Measurements from ENCODE around the gene RCOR1. TPM values are rescaled to one million over a fixed set of nuclear protein-coding genes. Genes with fewer than 3 reads are reported as not detected.
"Not testable (repeated sequence)": the region's sequence is repeated elsewhere in the genome, so short reads cannot be mapped to it uniquely, and the experiment has no call there.

RCOR1 gene
- polyA plus RNA-seq, 1 donor: 24.2 TPM

GRCh38 chr14:102571043-102571442 is 21.4 kb upstream of the RCOR1 start:
- no peak for DNase-seq

GRCh38 chr14:102571478-102572042 is 20.9 kb upstream of the RCOR1 start:
- Histone ChIP-seq H3K27me3 (ENCODE audit: control insufficient read depth, insufficient read depth, low read length) (no peaks in the 10 kb centered on the region), H3K4me3 (ENCODE audit: low read length) (no peak overlapping the region), H3K4me1 (ENCODE audit: control insufficient read depth, insufficient read depth, low read length) (peaks cover 12% of the 10 kb centered on the region), H3K9me3 (ENCODE audit: control insufficient read depth, low read depth, low read length) (no peaks in the 10 kb centered on the region), H3K27ac (ENCODE audit: low read length) (no peak overlapping the region), H3K36me3 (ENCODE audit: control insufficient read depth, insufficient read depth, low read length) (no peaks in the 10 kb centered on the region)
- 100% methylated on average over 1 of the region's 10 CpGs for WGBS (ENCODE audit: insufficient coverage, low lambda C conversion rate)
- no peak for DNase-seq

More at GRCh38 chr14:102571043-102571442, 21.4 kb upstream of the RCOR1 start:
- no peaks in the 10 kb centered on the region for H3K36me3 ChIP-seq (ENCODE audit: control insufficient read depth, insufficient read depth, low read length)
- no peaks in the 10 kb centered on the region for H3K27me3 ChIP-seq (ENCODE audit: control insufficient read depth, insufficient read depth, low read length)
- peaks cover 12% of the 10 kb centered on the region for H3K4me1 ChIP-seq (ENCODE audit: control insufficient read depth, insufficient read depth, low read length)
- no peaks in the 10 kb centered on the region for H3K9me3 ChIP-seq (ENCODE audit: control insufficient read depth, low read depth, low read length)
- no peak overlapping the region for H3K27ac ChIP-seq (ENCODE audit: low read length)
- no peak overlapping the region for H3K4me3 ChIP-seq (ENCODE audit: low read length)
- WGBS (ENCODE audit: insufficient coverage, low lambda C conversion rate): no CpG with 5 or more reads among the region's 2 CpGs

- H3K4me1 ChIP-seq (ENCODE audit: control insufficient read depth, insufficient read depth, low read length); H3K27ac ChIP-seq (ENCODE audit: low read length); H3K9me3 ChIP-seq (ENCODE audit: control insufficient read depth, low read depth, low read length); H3K4me3 ChIP-seq (ENCODE audit: low read length); H3K27me3 ChIP-seq (ENCODE audit: control insufficient read depth, insufficient read depth, low read length); DNase-seq; H3K36me3 ChIP-seq (ENCODE audit: control insufficient read depth, insufficient read depth, low read length): not testable (repeated sequence)
- WGBS (ENCODE audit: insufficient coverage, low lambda C conversion rate): no CpG with 5 or more reads among the region's 8 CpGs
Observed at GRCh38 chr14:102573161-102573560, 19.3 kb upstream of the RCOR1 start.

- no peaks in the 10 kb centered on the region for H3K27me3 ChIP-seq (ENCODE audit: control insufficient read depth, insufficient read depth, low read length)
- H3K9me3 ChIP-seq (ENCODE audit: control insufficient read depth, low read depth, low read length): no peaks in the 10 kb centered on the region
- no peak overlapping the region for H3K4me3 ChIP-seq (ENCODE audit: low read length)
- H3K36me3 ChIP-seq (ENCODE audit: control insufficient read depth, insufficient read depth, low read length): no peaks in the 10 kb centered on the region
- peaks cover 9% of the 10 kb centered on the region for H3K4me1 ChIP-seq (ENCODE audit: control insufficient read depth, insufficient read depth, low read length)
- H3K27ac ChIP-seq (ENCODE audit: low read length): no peak overlapping the region
- DNase-seq: no peak
- no CpG with 5 or more reads among the region's 8 CpGs for WGBS (ENCODE audit: insufficient coverage, low lambda C conversion rate)
Observed at GRCh38 chr14:102573591-102574046, 18.8 kb upstream of the RCOR1 start.

- Histone ChIP-seq H3K4me3 (ENCODE audit: low read length) (no peak overlapping the region), H3K27ac (ENCODE audit: low read length) (peak overlapping the region; percentile 37), H3K36me3 (ENCODE audit: control insufficient read depth, insufficient read depth, low read length) (no peaks in the 10 kb centered on the region), H3K4me1 (ENCODE audit: control insufficient read depth, insufficient read depth, low read length) (peaks cover 9% of the 10 kb centered on the region), H3K27me3 (ENCODE audit: control insufficient read depth, insufficient read depth, low read length) (no peaks in the 10 kb centered on the region), H3K9me3 (ENCODE audit: control insufficient read depth, low read depth, low read length) (no peaks in the 10 kb centered on the region)
- 73% methylated on average over 4 of the region's 20 CpGs for WGBS (ENCODE audit: insufficient coverage, low lambda C conversion rate)
- DNase-seq: peak; percentile 58 to 89
Observed at GRCh38 chr14:102574281-102575159, 17.9 kb upstream of the RCOR1 start.

GRCh38 chr14:102575160-102575845 is 17.1 kb upstream of the RCOR1 start:
- no peak overlapping the region for H3K4me3 ChIP-seq (ENCODE audit: low read length)
- H3K27ac ChIP-seq (ENCODE audit: low read length): peak overlapping the region; percentile 37
- WGBS (ENCODE audit: insufficient coverage, low lambda C conversion rate): 80% methylated on average over 1 of the region's 15 CpGs

GRCh38 chr14:102575846-102576428 is 16.5 kb upstream of the RCOR1 start:
- H3K27ac ChIP-seq (ENCODE audit: low read length); H3K4me1 ChIP-seq (ENCODE audit: control insufficient read depth, insufficient read depth, low read length); H3K4me3 ChIP-seq (ENCODE audit: low read length); H3K36me3 ChIP-seq (ENCODE audit: control insufficient read depth, insufficient read depth, low read length); DNase-seq; H3K9me3 ChIP-seq (ENCODE audit: control insufficient read depth, low read depth, low read length); H3K27me3 ChIP-seq (ENCODE audit: control insufficient read depth, insufficient read depth, low read length): not testable (repeated sequence)
- no CpG with 5 or more reads among the region's 8 CpGs for WGBS (ENCODE audit: insufficient coverage, low lambda C conversion rate)

More at GRCh38 chr14:102575160-102575845, 17.1 kb upstream of the RCOR1 start:
- H3K27me3 ChIP-seq (ENCODE audit: control insufficient read depth, insufficient read depth, low read length): no peaks in the 10 kb centered on the region
- H3K4me1 ChIP-seq (ENCODE audit: control insufficient read depth, insufficient read depth, low read length): peaks cover 9% of the 10 kb centered on the region
- no peaks in the 10 kb centered on the region for H3K36me3 ChIP-seq (ENCODE audit: control insufficient read depth, insufficient read depth, low read length)
- no peak for DNase-seq
- no peaks in the 10 kb centered on the region for H3K9me3 ChIP-seq (ENCODE audit: control insufficient read depth, low read depth, low read length)

GRCh38 chr14:102578821-102579220 is 13.6 kb upstream of the RCOR1 start:
- 100% methylated on average over 1 of the region's 7 CpGs for WGBS (ENCODE audit: insufficient coverage, low lambda C conversion rate)
- DNase-seq: no peak
- H3K27ac ChIP-seq (ENCODE audit: low read length): no peak overlapping the region
- H3K27me3 ChIP-seq (ENCODE audit: control insufficient read depth, insufficient read depth, low read length): no peaks in the 10 kb centered on the region
- no peaks in the 10 kb centered on the region for H3K36me3 ChIP-seq (ENCODE audit: control insufficient read depth, insufficient read depth, low read length)
- H3K4me1 ChIP-seq (ENCODE audit: control insufficient read depth, insufficient read depth, low read length): peaks cover 9% of the 10 kb centered on the region
- no peaks in the 10 kb centered on the region for H3K9me3 ChIP-seq (ENCODE audit: control insufficient read depth, low read depth, low read length)
- no peak overlapping the region for H3K4me3 ChIP-seq (ENCODE audit: low read length)

GRCh38 chr14:102579696-102580549 is 12.5 kb upstream of the RCOR1 start:
- WGBS (ENCODE audit: insufficient coverage, low lambda C conversion rate): no CpG with 5 or more reads among the region's 19 CpGs
- Histone ChIP-seq H3K27ac (ENCODE audit: low read length) (no peak overlapping the region), H3K4me3 (ENCODE audit: low read length) (no peak overlapping the region)

More at GRCh38 chr14:102579696-102580549, 12.5 kb upstream of the RCOR1 start:
- no peak for DNase-seq
- no peaks in the 10 kb centered on the region for H3K36me3 ChIP-seq (ENCODE audit: control insufficient read depth, insufficient read depth, low read length)
- H3K9me3 ChIP-seq (ENCODE audit: control insufficient read depth, low read depth, low read length): no peaks in the 10 kb centered on the region
- peaks cover 7% of the 10 kb centered on the region for H3K4me1 ChIP-seq (ENCODE audit: control insufficient read depth, insufficient read depth, low read length)
- no peaks in the 10 kb centered on the region for H3K27me3 ChIP-seq (ENCODE audit: control insufficient read depth, insufficient read depth, low read length)

Data from large intestine (tissue), 3 donors.